Right atrium auricular region (tissue), 2 donors: ENCODE measurements around the gene HEBP1. TPM values are rescaled to one million over a fixed set of nuclear protein-coding genes. Genes with fewer than 3 reads are reported as not detected.
"Not testable (repeated sequence)": the region's sequence is repeated elsewhere in the genome, so short reads cannot be mapped to it uniquely, and the experiment has no call there.

ENCODE experiments used
- DNase-seq: peaks from one replicate; pipeline ENCODE4 v3.0.0-alpha.2; 2019; ENCODE audit warnings: low spot score
- H3K27ac ChIP-seq, 2 donors: fragments of 200-600 bp; sonication (generic); 1 replicate in 1 of 2; 2 replicates in 1 of 2; pipeline ENCODE4 v1.5.1; 2016 to 2019
- H3K27me3 ChIP-seq, 2 donors: fragments of 200-600 bp; sonication (generic); one replicate each; pipeline versions ENCODE4 v1.5.1 to v1.6.0; 2017 to 2019
- H3K36me3 ChIP-seq: fragments of 200-600 bp; sonication (generic); one replicate; pipeline ENCODE4 v1.5.1; 2016
- H3K4me1 ChIP-seq, 2 donors: fragments of 200-600 bp; sonication (generic); one replicate each; pipeline versions ENCODE4 v1.5.1 to v1.6.0; 2017 to 2019
- H3K4me3 ChIP-seq, 2 donors: fragments of 200-600 bp; sonication (generic); 1 replicate in 1 of 2; 2 replicates in 1 of 2; pipeline ENCODE4 v1.5.1; 2017 to 2019; ENCODE audit warnings: mild to moderate bottlenecking in 1 of 2, moderate library complexity in 1 of 2
- H3K9me3 ChIP-seq, 2 donors: fragments of 200-600 bp; sonication (generic); one replicate each; pipeline ENCODE4 v1.5.1; 2019
- CTCF ChIP-seq, 2 donors: fragments of 200-600 bp; sonication (generic); IDR thresholded peaks; one replicate each; pipeline ENCODE4 v1.5.1; 2019; ENCODE audit warnings: antibody characterized with exemption in 2 of 2
- total RNA-seq, 2 donors: library from RNA; depleted of rRNA; stranded (reverse); fragments of >200 nt; gene quantifications; one replicate each; pipeline ENCODE4 v1.1.0, GENCODE V29; 2016

The HEBP1 gene
- total RNA-seq, 2 donors from 2014 or later, result 29.4 to 30.0 TPM

- no peaks in the 10 kb centered on the region for H3K4me1 ChIP-seq
- H3K9me3 ChIP-seq, result no peaks in the 10 kb centered on the region
- TF ChIP-seq CTCF (IDR thresholded peaks at IDR 0.05), result no peak
- H3K27me3 ChIP-seq, result no peaks in the 10 kb centered on the region
- no peaks in the 10 kb centered on the region for H3K36me3 ChIP-seq
- no peak for DNase-seq
- no peak overlapping the region for H3K4me3 ChIP-seq
- H3K27ac ChIP-seq, result no peak overlapping the region
Observed at GRCh38 chr12:13036881-13037280, 36.8 kb upstream of the HEBP1 start.

- not testable (repeated sequence) for H3K36me3 ChIP-seq, DNase-seq, H3K27ac ChIP-seq, H3K9me3 ChIP-seq, H3K27me3 ChIP-seq, H3K4me1 ChIP-seq, H3K4me3 ChIP-seq
Observed at GRCh38 chr12:13035335-13035734, 35.3 kb upstream of the HEBP1 start.

GRCh38 chr12:13033476-13033875, 33.4 kb upstream of the HEBP1 start:
- no peak overlapping the region for H3K27ac ChIP-seq

GRCh38 chr12:13032164-13032563, 32.1 kb upstream of the HEBP1 start:
- Histone ChIP-seq H3K9me3 (no peaks in the 10 kb centered on the region), H3K27ac (no peak overlapping the region), H3K4me3 (no peak overlapping the region), H3K27me3 (no peaks in the 10 kb centered on the region), H3K36me3 (no peaks in the 10 kb centered on the region), H3K4me1 (no peaks in the 10 kb centered on the region)
- DNase-seq, result no peak
- no peak for TF ChIP-seq CTCF (IDR thresholded peaks at IDR 0.05)

More at GRCh38 chr12:13033476-13033875, 33.4 kb upstream of the HEBP1 start:
- no peak overlapping the region for H3K4me3 ChIP-seq
- no peak for TF ChIP-seq CTCF (IDR thresholded peaks at IDR 0.05)
- no peaks in the 10 kb centered on the region for H3K27me3 ChIP-seq
- no peaks in the 10 kb centered on the region for H3K36me3 ChIP-seq
- DNase-seq, result no peak
- H3K4me1 ChIP-seq, result no peaks in the 10 kb centered on the region
- no peaks in the 10 kb centered on the region for H3K9me3 ChIP-seq

- no peaks in the 10 kb centered on the region for H3K36me3 ChIP-seq
- no peak for DNase-seq
- H3K4me3 ChIP-seq, result no peak overlapping the region
- H3K4me1 ChIP-seq, result peaks cover 0 to 4% of the 10 kb centered on the region in 2 donors
- no peak overlapping the region for H3K27ac ChIP-seq
- H3K27me3 ChIP-seq, result no peaks in the 10 kb centered on the region
- H3K9me3 ChIP-seq, result no peaks in the 10 kb centered on the region
- TF ChIP-seq CTCF (IDR thresholded peaks at IDR 0.05), result no peak
Observed at GRCh38 chr12:13030541-13031291, 30.7 kb upstream of the HEBP1 start.

GRCh38 chr12:13028825-13029570, 28.9 kb upstream of the HEBP1 start:
- Histone ChIP-seq H3K27me3 (no peaks in the 10 kb centered on the region), H3K4me1 (peaks cover 0 to 4% of the 10 kb centered on the region in 2 donors), H3K36me3 (no peaks in the 10 kb centered on the region), H3K9me3 (no peaks in the 10 kb centered on the region), H3K27ac (no peak overlapping the region), H3K4me3 (no peak overlapping the region)
- no peak for DNase-seq
- no peak for TF ChIP-seq CTCF (IDR thresholded peaks at IDR 0.05)
